CD14-positive monocyte (primary cell): ENCODE results near the gene SGMS1. TPM values are rescaled to one million over a fixed set of nuclear protein-coding genes. Genes with fewer than 3 reads are reported as not detected.

Experiments used
- DNase-seq, 3 donors: peaks; one replicate each; pipeline ENCODE4 v3.0.0-alpha.2; 2011 to 2022
- H2AFZ ChIP-seq: 2 replicates; pipeline ENCODE4 v1.6.0; 2012; ENCODE audit warnings: mild to moderate bottlenecking, low read depth, low read length, inconsistent platforms; ENCODE audit not compliant: insufficient read depth, poor library complexity, severe bottlenecking
- H3K27ac ChIP-seq, 2 donors: 1 replicate in 1 of 2; 2 replicates in 1 of 2; pipeline ENCODE4 v1.5.1; 2012 to 2013; ENCODE audit warnings: low read length in 2 of 2, control low read depth in 1 of 2, inconsistent platforms in 1 of 2, low read depth in 1 of 2, mild to moderate bottlenecking in 1 of 2
- H3K27me3 ChIP-seq, 2 donors: one replicate each; pipeline versions ENCODE4 v1.6.0 to v1.6.1; 2011 to 2013; ENCODE audit warnings: low read length in 2 of 2; ENCODE audit not compliant: control insufficient read depth in 2 of 2, insufficient read depth in 2 of 2
- H3K36me3 ChIP-seq, 2 donors: replicated peaks in 1 of 2; 1 replicate in 1 of 2; 2 replicates in 1 of 2; pipeline versions ENCODE4 v1.5.1 to v1.6.1; 2012 to 2013; ENCODE audit warnings: low read length in 2 of 2, control low read depth in 1 of 2, inconsistent platforms in 1 of 2, mild to moderate bottlenecking in 1 of 2; ENCODE audit not compliant: insufficient read depth in 2 of 2, control insufficient read depth in 1 of 2
- H3K4me1 ChIP-seq, 2 donors: 1 replicate in 1 of 2; 2 replicates in 1 of 2; pipeline versions ENCODE4 v1.5.1 to v1.6.1; 2012 to 2013; ENCODE audit warnings: low read length in 2 of 2, control low read depth in 1 of 2, inconsistent platforms in 1 of 2, mild to moderate bottlenecking in 1 of 2, moderate library complexity in 1 of 2; ENCODE audit not compliant: insufficient read depth in 2 of 2, control insufficient read depth in 1 of 2
- H3K4me2 ChIP-seq: replicated peaks from 2 replicates; pipeline ENCODE3; 2012; ENCODE audit warnings: low read length, moderate library complexity, mild to moderate bottlenecking; ENCODE audit not compliant: poor library complexity, severe bottlenecking; ENCODE audit errors: extremely low read depth
- H3K4me3 ChIP-seq, 3 experiments: fragments of 200-600 bp in 1 of 3; sonication (generic) in 1 of 3; replicated peaks in 1 of 3; 1 replicate in 2 of 3; 2 replicates in 1 of 3; pipeline ENCODE4 v1.5.1; 2011 to 2013; ENCODE audit warnings: low read length in 3 of 3, mild to moderate bottlenecking in 3 of 3, control low read depth in 2 of 3, low read depth in 2 of 3, inconsistent platforms in 1 of 3, moderate library complexity in 1 of 3
- H3K79me2 ChIP-seq: 2 replicates; pipeline ENCODE4 v1.6.0; 2012; ENCODE audit warnings: mild to moderate bottlenecking, control low read depth, inconsistent platforms, low read length, moderate library complexity; ENCODE audit not compliant: insufficient read depth
- H3K9ac ChIP-seq: 2 replicates; pipeline ENCODE4 v1.6.0; 2017; ENCODE audit warnings: low read length, mild to moderate bottlenecking; ENCODE audit not compliant: insufficient read depth, poor library complexity, severe bottlenecking
- H3K9me3 ChIP-seq, 2 donors: replicated peaks in 1 of 2; 1 replicate in 1 of 2; 2 replicates in 1 of 2; pipeline versions ENCODE4 v1.5.1 to v1.6.1; 2012 to 2013; ENCODE audit warnings: low read length in 2 of 2, control low read depth in 1 of 2; ENCODE audit not compliant: control insufficient read depth in 1 of 2, insufficient read depth in 1 of 2
- H4K20me1 ChIP-seq: 2 replicates; pipeline ENCODE4 v1.6.0; 2012; ENCODE audit warnings: mild to moderate bottlenecking, low read length, control low read depth, moderate library complexity; ENCODE audit not compliant: insufficient read depth
- H3K27ac Mint-ChIP-seq, 7 donors: one replicate each; pipeline ENCODE4 v1.8.0; 2020; ENCODE audit warnings: mild to moderate bottlenecking in 7 of 7, mixed read lengths in 7 of 7, moderate library complexity in 6 of 7, inconsistent platforms in 2 of 7
- H3K27me3 Mint-ChIP-seq, 3 donors: one replicate each; pipeline ENCODE4 v1.8.0; 2021 to 2022; ENCODE audit warnings: low read depth in 3 of 3, mild to moderate bottlenecking in 3 of 3, mixed read lengths in 3 of 3, moderate library complexity in 3 of 3, inconsistent platforms in 1 of 3
- H3K36me3 Mint-ChIP-seq, 2 donors: one replicate each; pipeline ENCODE4 v1.8.0; 2020; ENCODE audit warnings: mixed read lengths in 2 of 2, inconsistent platforms in 1 of 2, mild to moderate bottlenecking in 1 of 2
- H3K4me1 Mint-ChIP-seq: one replicate; pipeline ENCODE4 v1.8.0; 2020; ENCODE audit warnings: mild to moderate bottlenecking, mixed read lengths
- H3K4me3 Mint-ChIP-seq, 2 donors: one replicate each; pipeline ENCODE4 v1.8.0; 2020; ENCODE audit warnings: mild to moderate bottlenecking in 2 of 2, mixed read lengths in 2 of 2, moderate library complexity in 1 of 2
- H3K9me3 Mint-ChIP-seq, 7 donors: one replicate each; pipeline ENCODE4 v1.8.0; 2020 to 2022; ENCODE audit warnings: mixed read lengths in 7 of 7, mild to moderate bottlenecking in 6 of 7, moderate library complexity in 6 of 7, inconsistent platforms in 2 of 7
- CTCF ChIP-seq: fragments of 200-600 bp; IDR thresholded peaks from one replicate; pipeline ENCODE4 v1.8.0; 2022; ENCODE audit warnings: antibody characterized with exemption, mild to moderate bottlenecking
- WGBS: methylation state at CpG from one replicate; pipeline ENCODE4 v1.1.5; 2013; ENCODE audit warnings: missing lambda C conversion rate; ENCODE audit not compliant: insufficient coverage; 5-methylcytosine and 5-hydroxymethylcytosine counted together
- intact Hi-C, 2 donors: fragments of 100-400 bp; cut with micrococcal nuclease; formaldehyde crosslinking; loops; one replicate each; pipeline versions ENCODE4 v1.15.0 to v1.15.1; 2023
- polyA plus RNA-seq, 3 donors: library from polyadenylated mRNA; depleted of rRNA in 1 of 3; unstranded in 2 of 3; stranded (reverse) in 1 of 3; fragments of 300-500 nt in 2 of 3; fragments of >200 nt in 1 of 3; fragmentation: Illumina TruSeq in 2 of 3; gene quantifications; 1 replicate in 2 of 3; 2 replicates in 1 of 3; pipeline ENCODE4 v1.2.3, GENCODE V29; 2012 to 2021

SGMS1 gene
- polyA plus RNA-seq, 3 donors = 19.5 to 20.6 (median 20.4) TPM

DNA sequence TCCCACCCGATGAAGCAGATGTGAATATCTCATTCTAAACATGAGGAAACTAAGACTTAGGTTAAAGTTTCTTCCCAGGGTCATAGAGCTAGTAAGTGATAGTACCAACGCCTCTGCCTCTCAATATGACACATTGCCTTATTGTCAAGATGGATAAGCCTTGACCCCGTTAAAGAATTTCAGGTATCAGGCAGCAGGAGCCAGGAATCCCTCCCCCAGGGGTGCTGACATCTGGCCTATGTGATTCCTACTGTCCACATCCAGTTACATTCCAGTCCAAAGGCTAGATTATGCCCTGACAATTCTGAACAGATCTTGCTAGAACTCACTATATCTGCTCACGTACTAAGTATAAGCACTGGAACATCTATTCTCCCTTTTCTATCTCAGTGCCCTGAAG lies 314.4 kb downstream of the SGMS1 start:
- peaks cover 75 to 78% of the 10 kb centered on the region in 2 donors for H3K36me3 Mint-ChIP-seq
- no peaks in the 10 kb centered on the region for H3K9me3 ChIP-seq
- H3K27ac Mint-ChIP-seq = no peak overlapping the region
- no peak overlapping the region for H2AFZ ChIP-seq
- peaks cover 58 to 89% of the 10 kb centered on the region in 2 donors for H3K36me3 ChIP-seq
- H3K27me3 ChIP-seq = no peaks in the 10 kb centered on the region
- H3K27ac ChIP-seq = no peak overlapping the region
- TF ChIP-seq CTCF = no peak
- no peaks in the 10 kb centered on the region for H3K79me2 ChIP-seq
- no peak overlapping the region for H3K9ac ChIP-seq
- no peaks in the 10 kb centered on the region for H3K4me1 Mint-ChIP-seq
- intact Hi-C loops = no loop called here
- no peak for DNase-seq
- no peak overlapping the region for H3K4me2 ChIP-seq
- peaks cover 14% of the 10 kb centered on the region for H4K20me1 ChIP-seq
- H3K4me3 Mint-ChIP-seq = no peak overlapping the region
- no peak overlapping the region for H3K4me3 ChIP-seq
- 100% methylated on average over 3 of the region's 4 CpGs for WGBS
- no peaks in the 10 kb centered on the region for H3K4me1 ChIP-seq
- H3K27me3 Mint-ChIP-seq = peaks cover 0 to 1% (median 0%) of the 10 kb centered on the region in 3 donors
- peaks cover 0 to 8% (median 1%) of the 10 kb centered on the region in 7 donors for H3K9me3 Mint-ChIP-seq

DNA sequence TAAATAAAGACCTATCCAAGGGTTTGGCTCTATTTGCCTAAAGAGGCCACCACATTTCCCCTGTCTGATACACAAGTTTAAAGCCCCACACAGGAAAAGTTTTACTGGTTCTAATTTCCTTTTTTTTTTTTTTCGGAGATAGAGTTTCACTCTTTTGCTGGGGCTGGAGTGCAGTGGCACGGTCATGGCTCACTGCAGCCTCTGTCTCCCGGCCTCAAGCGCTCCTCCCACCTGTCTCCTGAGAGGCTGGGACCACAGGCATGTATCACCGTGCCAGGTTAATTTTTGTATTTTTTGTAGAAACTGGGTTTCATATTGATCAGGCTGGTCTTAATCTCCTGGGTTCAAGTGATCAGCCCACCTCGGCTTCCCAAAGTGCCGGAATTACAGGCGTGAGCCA lies 319.1 kb downstream of the SGMS1 start:
- TF ChIP-seq CTCF = no peak
- Histone ChIP-seq H3K27ac (no peak overlapping the region), H3K27me3 (no peaks in the 10 kb centered on the region), H3K4me1 (no peaks in the 10 kb centered on the region), H3K4me3 (no peak overlapping the region), H3K79me2 (no peaks in the 10 kb centered on the region), H4K20me1 (no peaks in the 10 kb centered on the region), H3K9ac (no peak overlapping the region), H2AFZ (no peak overlapping the region), H3K9me3 (no peaks in the 10 kb centered on the region), H3K36me3 (peaks cover 36 to 51% of the 10 kb centered on the region in 2 donors), H3K4me2 (no peak overlapping the region)
- H3K4me1 Mint-ChIP-seq = no peaks in the 10 kb centered on the region
- WGBS = 89% methylated on average over 3 of the region's 8 CpGs
- H3K36me3 Mint-ChIP-seq = peaks cover 39 to 41% of the 10 kb centered on the region in 2 donors
- no peak overlapping the region for H3K27ac Mint-ChIP-seq
- H3K9me3 Mint-ChIP-seq = peaks cover 0 to under 1% (median 0%) of the 10 kb centered on the region in 7 donors
- H3K27me3 Mint-ChIP-seq = peaks cover 0 to 1% (median 0%) of the 10 kb centered on the region in 3 donors
- DNase-seq = no peak
- H3K4me3 Mint-ChIP-seq = no peak overlapping the region
- intact Hi-C loops = no loop called here
